Fibroblast of lung (primary cell): ENCODE results near the gene RDH5. TPM values are rescaled to one million over a fixed set of nuclear protein-coding genes. Genes with fewer than 3 reads are reported as not detected.

Experiments
- DNase-seq, 2 donors: peaks; one replicate each; pipeline versions ENCODE4 v3.0.0 to v3.0.0-alpha.2; 2010; ENCODE audit warnings: low read depth in 2 of 2
- H2AFZ ChIP-seq: 2 replicates; pipeline ENCODE4 v1.5.1; 2012; ENCODE audit warnings: low read length, control low read depth, inconsistent platforms
- H3K27ac ChIP-seq: 2 replicates; pipeline ENCODE4 v1.5.1; 2011; ENCODE audit warnings: low read length, control low read depth; ENCODE audit not compliant: insufficient read depth
- H3K27me3 ChIP-seq: 2 replicates; pipeline ENCODE4 v1.5.1; 2011; ENCODE audit warnings: mild to moderate bottlenecking, low read length; ENCODE audit not compliant: control insufficient read depth, insufficient read depth
- H3K36me3 ChIP-seq: 2 replicates; pipeline ENCODE4 v1.5.1; 2011; ENCODE audit warnings: low read length; ENCODE audit not compliant: control insufficient read depth, insufficient read depth
- H3K4me1 ChIP-seq: 2 replicates; pipeline ENCODE4 v1.5.1; 2011; ENCODE audit warnings: low read length; ENCODE audit not compliant: control insufficient read depth, insufficient read depth; ENCODE audit errors: extremely low read depth
- H3K4me2 ChIP-seq: 2 replicates; pipeline ENCODE4 v1.5.1; 2011; ENCODE audit warnings: low read length, control low read depth; ENCODE audit not compliant: insufficient read depth; ENCODE audit errors: extremely low read depth
- H3K4me3 ChIP-seq, 4 experiments: fragments of 200-600 bp in 1 of 4; sonication (generic) in 1 of 4; replicated peaks in 1 of 4; 2 replicates each; pipeline ENCODE4 v1.5.1; 2011 to 2016; ENCODE audit warnings: low read length in 4 of 4, low read depth in 3 of 4, mild to moderate bottlenecking in 3 of 4, control low read depth in 2 of 4, inconsistent platforms in 1 of 4, mixed read lengths in 1 of 4; ENCODE audit not compliant: insufficient read depth in 1 of 4; ENCODE audit errors: control extremely low read depth in 1 of 4
- H3K79me2 ChIP-seq: 2 replicates; pipeline ENCODE4 v1.5.1; 2012; ENCODE audit warnings: mild to moderate bottlenecking, low read length, inconsistent platforms; ENCODE audit not compliant: control insufficient read depth, insufficient read depth
- H3K9ac ChIP-seq: 2 replicates; pipeline ENCODE4 v1.5.1; 2011; ENCODE audit warnings: mild to moderate bottlenecking, low read length, control low read depth; ENCODE audit not compliant: insufficient read depth
- H3K9me3 ChIP-seq: 2 replicates; pipeline ENCODE4 v1.5.1; 2012; ENCODE audit warnings: low read depth, low read length; ENCODE audit not compliant: control insufficient read depth, insufficient read depth
- H4K20me1 ChIP-seq: 2 replicates; pipeline ENCODE4 v1.5.1; 2011; ENCODE audit warnings: low read length; ENCODE audit not compliant: control insufficient read depth, insufficient read depth; ENCODE audit errors: extremely low read depth
- CTCF ChIP-seq, 2 donors: IDR thresholded peaks in 1 of 2; conservative IDR thresholded peaks in 1 of 2; 1 replicate in 1 of 2; 2 replicates in 1 of 2; pipeline ENCODE4 v1.5.1; 2011 to 2012; ENCODE audit warnings: low read length in 2 of 2, control low read depth in 1 of 2, inconsistent platforms in 1 of 2, low read depth in 1 of 2, mild to moderate bottlenecking in 1 of 2
- EZH2 ChIP-seq: IDR thresholded peaks from 2 replicates; pipeline ENCODE4 v1.5.1; 2012; ENCODE audit warnings: low read length, control low read depth, mild to moderate bottlenecking; ENCODE audit errors: missing control alignments
- polyA plus RNA-seq, 2 donors: library from polyadenylated mRNA; depleted of rRNA in 1 of 2; stranded (reverse) in 1 of 2; unstranded in 1 of 2; fragments of >200 nt; gene quantifications; 2 replicates each; pipeline ENCODE4 v1.2.1, GENCODE V29; 2011 to 2012; ENCODE audit warnings: missing spikeins in 1 of 2
- total RNA-seq: library from RNA; depleted of rRNA; stranded (reverse); fragments of >200 nt; gene quantifications from 2 replicates; pipeline ENCODE4 v1.2.1, GENCODE V29; 2014

Gene RDH5
- total and polyA plus RNA-seq, 2 donors (not counting 1 experiment from before 2014, with no cell fraction given) = 16.7 to 49.2 TPM

GRCh38 chr12:55736780-55737580 lies 16.8 kb downstream of the RDH5 start:
- Histone ChIP-seq H3K27ac (no peak overlapping the region), H3K9me3 (no peaks in the 10 kb centered on the region), H3K27me3 (no peaks in the 10 kb centered on the region), H3K79me2 (no peaks in the 10 kb centered on the region), H3K36me3 (no peaks in the 10 kb centered on the region), H3K4me3 (peak overlapping the region in 1 of 4 experiments; percentile 67), H4K20me1 (no peaks in the 10 kb centered on the region), H3K9ac (no peak overlapping the region), H2AFZ (no peak overlapping the region), H3K4me2 (no peak overlapping the region), H3K4me1 (peaks cover 9% of the 10 kb centered on the region)
- TF ChIP-seq EZH2 = no peak
- TF ChIP-seq CTCF (conservative IDR thresholded peaks at IDR 0.05 in 1 of 2, IDR thresholded peaks at IDR 0.05 in 1 of 2; ENCODE audit: low read depth in 1 of 2, low read length in 2 of 2) = peak; percentile 89 to 95
- DNase-seq = peak; percentile 55 to 76

- H3K36me3 ChIP-seq = no peaks in the 10 kb centered on the region
- TF ChIP-seq EZH2 = no peak
- TF ChIP-seq CTCF (conservative IDR thresholded peaks at IDR 0.05 in 1 of 2, IDR thresholded peaks at IDR 0.05 in 1 of 2; ENCODE audit: low read depth in 1 of 2, low read length in 2 of 2) = peak in 1 of 2 donors; percentile 0
- H3K4me1 ChIP-seq = peaks cover 9% of the 10 kb centered on the region
- peak overlapping the region; percentile 20 to 90 (median 64) for H3K4me3 ChIP-seq
- peak overlapping the region; percentile 16 for H3K9ac ChIP-seq
- no peaks in the 10 kb centered on the region for H3K9me3 ChIP-seq
- no peak for DNase-seq
- H3K27ac ChIP-seq = peak overlapping the region; percentile 55
- H3K27me3 ChIP-seq = no peaks in the 10 kb centered on the region
- H3K79me2 ChIP-seq = no peaks in the 10 kb centered on the region
- no peaks in the 10 kb centered on the region for H4K20me1 ChIP-seq
- peak overlapping the region; percentile 86 for H3K4me2 ChIP-seq
- peak overlapping the region; percentile 68 for H2AFZ ChIP-seq
Observed at GRCh38 chr12:55737581-55738122, 17.5 kb downstream of the RDH5 start.

GRCh38 chr12:55738123-55739024 lies 18.2 kb downstream of the RDH5 start:
- H2AFZ ChIP-seq = peak overlapping the region; percentile 68
- H3K79me2 ChIP-seq = no peaks in the 10 kb centered on the region
- H3K4me1 ChIP-seq = peaks cover 9% of the 10 kb centered on the region
- peak overlapping the region; percentile 58 to 90 (median 64) for H3K4me3 ChIP-seq
- TF ChIP-seq CTCF (conservative IDR thresholded peaks at IDR 0.05 in 1 of 2, IDR thresholded peaks at IDR 0.05 in 1 of 2; ENCODE audit: low read depth in 1 of 2, low read length in 2 of 2) (peak; percentile 69 to 81), EZH2 (no peak)
- no peaks in the 10 kb centered on the region for H3K36me3 ChIP-seq
- peak; percentile 86 to 91 for DNase-seq
- peak overlapping the region; percentile 86 for H3K4me2 ChIP-seq
- no peaks in the 10 kb centered on the region for H3K27me3 ChIP-seq
- H3K9me3 ChIP-seq = no peaks in the 10 kb centered on the region
- peak overlapping the region; percentile 33 for H3K9ac ChIP-seq
- no peaks in the 10 kb centered on the region for H4K20me1 ChIP-seq
- H3K27ac ChIP-seq = peak overlapping the region; percentile 55
